AG04449 (cell line): ENCODE measurements around the gene NUTF2.

Experiments used
- CTCF ChIA-PET: fragments of 350-600 bp; formaldehyde crosslinking; extraction: SDS; loops from one replicate; lab custom pipeline; 2021; ENCODE audit warnings: antibody characterized with exemption; lab: Yijun Ruan, JAX
- POLR2A ChIA-PET: fragments of 400-600, 350-600 bp; formaldehyde crosslinking; extraction: SDS; loops from one replicate; lab custom pipeline; 2020; ENCODE audit warnings: antibody characterized with exemption, inconsistent platforms; lab: Yijun Ruan, JAX
- DNase-seq: peaks from one replicate; pipeline ENCODE4 v3.0.0-alpha.2; 2010; ENCODE audit warnings: low read depth, low spot score
- H3K4me3 ChIP-seq: 2 replicates; pipeline ENCODE4 v1.5.1; 2011; ENCODE audit warnings: low read depth, mild to moderate bottlenecking, control low read depth, low read length
- CTCF ChIP-seq: IDR thresholded peaks from one replicate; pipeline ENCODE4 v1.5.1; 2011; ENCODE audit warnings: mild to moderate bottlenecking, moderate library complexity, low read length, control low read depth, inconsistent platforms; ENCODE audit not compliant: insufficient read depth; ENCODE audit errors: missing control alignments

Gene NUTF2

GRCh38 chr16:67856927-67857546, 10.3 kb downstream of the NUTF2 start:
- CTCF ChIA-PET, result interaction anchor here (0.6 to 2.0 kb wide), 6 partner anchors 9 to 40 kb away, joined by 3 to 11 read pairs (median 4); partner anchors contain the start of gene NRN1L
- DNase-seq, result no peak
- H3K4me3 ChIP-seq, result no peak overlapping the region
- no peak for TF ChIP-seq CTCF
- POLR2A ChIA-PET, result interaction anchor here (0.6 to 1.0 kb wide), 2 partner anchors 9 to 11 kb away, joined by 3 read pairs; no protein-coding TSS in a partner anchor

- CTCF ChIA-PET, result interaction anchor here (0.6 to 2.0 kb wide), 5 partner anchors 8 to 41 kb away, joined by 3 to 11 read pairs (median 4); partner anchors contain the start of gene NRN1L
- POLR2A ChIA-PET, result interaction anchor here (0.6 to 1.0 kb wide), 3 partner anchors 9 to 13 kb away, joined by 3 read pairs; no protein-coding TSS in a partner anchor
- H3K4me3 ChIP-seq, result no peak overlapping the region
- DNase-seq, result no peak
- no peak for TF ChIP-seq CTCF
Measured at GRCh38 chr16:67857547-67858233, 11.0 kb downstream of the NUTF2 start.

GRCh38 chr16:67858500-67858899, 11.8 kb downstream of the NUTF2 start:
- ChIA-PET POLR2A (interaction anchor here (1.6 kb wide), 1 partner anchor 15 kb away, joined by 3 read pairs; the partner anchor contains the start of gene EDC4), CTCF (interaction anchor here (0.8 to 2.0 kb wide), 2 partner anchors 24 to 25 kb away, joined by 3 to 11 read pairs; partner anchors contain the start of gene NRN1L)
- H3K4me3 ChIP-seq, result no peak overlapping the region
- DNase-seq, result no peak
- no peak for TF ChIP-seq CTCF

- ChIA-PET POLR2A (no interaction called here), CTCF (interaction anchor here (0.6 to 10.0 kb wide), 4 partner anchors 16 to 154 kb away, joined by 3 to 61 read pairs (median 14); partner anchors contain the start of gene NRN1L)
- no peak for DNase-seq
- H3K4me3 ChIP-seq, result no peak overlapping the region
- TF ChIP-seq CTCF, result no peak
Measured at GRCh38 chr16:67860589-67861398, 14.1 kb downstream of the NUTF2 start.

- CTCF ChIA-PET, result interaction anchor here (1.0 to 10.0 kb wide), 8 partner anchors 11 to 189 kb away, joined by 4 to 61 read pairs (median 8); partner anchors contain the start of genes EDC4, NRN1L and NUTF2
- POLR2A ChIA-PET, result interaction anchor here (0.8 to 1.9 kb wide), 3 partner anchors 10 to 29 kb away, joined by 3 to 5 read pairs (median 4); partner anchors contain the start of gene NUTF2
- no peak for DNase-seq
- no peak overlapping the region for H3K4me3 ChIP-seq
- TF ChIP-seq CTCF, result no peak
Measured at GRCh38 chr16:67861877-67862276, 15.1 kb downstream of the NUTF2 start.
